Purkinje cell (primary cell): ENCODE results near the gene ACAN. TPM values are rescaled to one million over a fixed set of nuclear protein-coding genes. Genes with fewer than 3 reads are reported as not detected.

Experiments used
- polyA plus RNA-seq: library from polyadenylated mRNA; unstranded; fragments of >200 nt; fragmentation: Nextera tagmentation; gene quantifications from 2 replicates; pipeline ENCODE4 v1.2.1, GENCODE V29; 2014

ACAN gene
- not detected in 2 replicates for polyA plus RNA-seq

GRCh38 chr15:88803241-88803919, at the start of gene ACAN:
Gene ACAN (plus strand): TSS chr15:88803436. CDS start chr15:88836207, 32,771 bp downstream.

DNA sequence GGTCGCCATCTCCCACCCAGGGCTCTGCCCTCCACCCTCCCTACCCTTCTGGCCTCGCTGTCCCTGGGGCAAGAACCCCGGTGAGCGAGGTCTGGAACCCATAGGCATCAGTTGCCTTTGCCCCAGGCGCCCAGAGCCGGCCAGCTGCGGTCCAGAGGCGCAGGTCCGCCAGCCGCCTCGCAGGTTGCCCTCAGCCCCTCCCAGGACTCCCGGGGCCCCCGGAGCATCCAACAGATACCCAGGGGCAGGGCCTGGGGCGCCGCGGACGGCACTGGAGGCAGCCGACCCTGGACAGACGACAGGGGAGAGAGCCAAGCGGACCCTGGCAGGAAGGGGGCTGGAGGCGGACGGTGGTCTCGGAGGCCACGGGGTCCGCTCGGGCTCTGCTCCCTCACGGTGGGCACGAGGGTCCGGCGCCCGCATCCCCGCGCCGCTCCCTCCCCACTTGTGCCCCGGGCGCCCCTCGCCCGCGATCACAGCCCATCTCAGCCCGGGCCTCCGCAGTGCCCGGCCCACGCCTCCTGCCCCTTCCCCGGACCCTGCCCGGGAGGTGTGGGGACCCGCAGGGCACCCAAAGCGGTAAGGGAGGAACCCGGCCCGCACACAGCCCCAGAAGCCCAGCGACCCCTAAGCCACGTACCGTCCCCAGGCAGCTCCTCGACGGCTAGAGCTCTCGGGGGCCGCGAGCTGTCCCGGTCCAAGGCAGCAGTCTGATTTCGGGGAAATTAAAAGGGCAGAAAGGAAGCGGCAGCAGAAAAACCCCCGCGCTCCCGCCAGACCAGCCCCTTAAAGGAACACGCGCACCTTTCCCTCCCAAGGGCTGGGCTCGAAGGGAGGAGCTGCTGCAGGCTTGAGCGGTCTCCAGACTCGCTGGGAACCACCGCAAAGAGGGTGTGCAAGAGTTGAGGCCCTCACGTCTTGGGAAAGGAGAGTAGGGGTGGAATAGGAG, 91.9 kb downstream of the ACAN start, which contains the start of gene HAPLN3:
HAPLN3 (minus strand) TSS at position 726 of the 949 bp plus-strand sequence. CDS start 8,246 bp downstream, outside the sequence.

GRCh38 chr15:88913017-88913849, 110.0 kb downstream of the ACAN start, which contains the start of gene MFGE8:
Gene MFGE8 (minus strand): TSS chr15:88913379. CDS start chr15:88913319, 60 bp downstream.

Other genes starting within 250 kb of the ACAN start
- gene AEN, start 182.1 kb upstream of the ACAN start, polyA plus RNA-seq: 3.6 and 4.6 TPM in 2 replicates
- gene ISG20, start 164.4 kb upstream of the ACAN start, polyA plus RNA-seq: 3.4 TPM in 1 of 2 replicates, not detected in the other
- not detected in 2 replicates for gene HAPLN3, start 92.1 kb downstream of the ACAN start, polyA plus RNA-seq
- 2.0 TPM in 1 of 2 replicates, not detected in the other for gene MFGE8, start 109.9 kb downstream of the ACAN start, polyA plus RNA-seq